ENCODE data around the gene ACTN1. TPM values are rescaled to one million over a fixed set of nuclear protein-coding genes. Genes with fewer than 3 reads are reported as not detected.

ACTN1 gene
- total RNA-seq, 1 experiment from 2014 or later, result 148 TPM

- CTCF ChIA-PET, result no interaction called here
- TF ChIP-seq EZH2 (IDR thresholded peaks at IDR 0.05; ENCODE audit: borderline replicate concordance, low read depth, low read length, poor library complexity, severe bottlenecking) (no peak), CTCF (conservative IDR thresholded peaks at IDR 0.05; ENCODE audit: low read depth, low read length) (no peak)
- H3K4me3 ChIP-seq (ENCODE audit: low read depth, low read length, poor library complexity, severe bottlenecking), result no peak overlapping the region
- intact Hi-C loops (cut with micrococcal nuclease; ENCODE audit: unreplicated experiment), result no loop called here
- no peaks in the 10 kb centered on the region for H3K27me3 ChIP-seq (replicated peaks; ENCODE audit: insufficient read depth, low read depth, low read length, poor library complexity)
- H3K36me3 ChIP-seq (ENCODE audit: insufficient read depth, low read length, poor library complexity, severe bottlenecking), result no peaks in the 10 kb centered on the region
- no peaks in the 10 kb centered on the region for H3K9me3 ChIP-seq (ENCODE audit: low read depth, low read length, poor library complexity, severe bottlenecking)
- POLR2A ChIA-PET (ENCODE audit: low non-redundant PET), result no interaction called here
- H3K27ac ChIP-seq (ENCODE audit: low read depth, low read length, poor library complexity, severe bottlenecking), result no peak overlapping the region
- no TSS peak for BruUV-seq (replicated peaks)
- no peak for DNase-seq (ENCODE audit: low spot score)
- H3K4me1 ChIP-seq (ENCODE audit: insufficient read depth, low read length, poor library complexity, severe bottlenecking), result peaks cover 9% of the 10 kb centered on the region
Observed at GRCh38 chr14:69017706-69018105, 38.6 kb upstream of the ACTN1 start.

- Histone ChIP-seq H3K4me1 (ENCODE audit: insufficient read depth, low read length, poor library complexity, severe bottlenecking) (peaks cover 11% of the 10 kb centered on the region), H3K36me3 (ENCODE audit: insufficient read depth, low read length, poor library complexity, severe bottlenecking) (no peaks in the 10 kb centered on the region), H3K9me3 (ENCODE audit: low read depth, low read length, poor library complexity, severe bottlenecking) (no peaks in the 10 kb centered on the region), H3K27ac (ENCODE audit: low read depth, low read length, poor library complexity, severe bottlenecking) (no peak overlapping the region), H3K4me3 (ENCODE audit: low read depth, low read length, poor library complexity, severe bottlenecking) (no peak overlapping the region), H3K27me3 (replicated peaks; ENCODE audit: insufficient read depth, low read depth, low read length, poor library complexity) (no peaks in the 10 kb centered on the region)
- intact Hi-C loops (cut with micrococcal nuclease; ENCODE audit: unreplicated experiment), result no loop called here
- TF ChIP-seq EZH2 (IDR thresholded peaks at IDR 0.05; ENCODE audit: borderline replicate concordance, low read depth, low read length, poor library complexity, severe bottlenecking) (no peak), CTCF (conservative IDR thresholded peaks at IDR 0.05; ENCODE audit: low read depth, low read length) (no peak)
- DNase-seq (ENCODE audit: low spot score), result no peak
- CTCF ChIA-PET, result no interaction called here
- BruUV-seq (replicated peaks), result no TSS peak
- POLR2A ChIA-PET (ENCODE audit: low non-redundant PET), result no interaction called here
Observed at GRCh38 chr14:69014829-69015259, 35.7 kb upstream of the ACTN1 start.

- CTCF ChIA-PET, result no interaction called here
- intact Hi-C loops (cut with micrococcal nuclease; ENCODE audit: unreplicated experiment), result no loop called here
- Histone ChIP-seq H3K27me3 (replicated peaks; ENCODE audit: insufficient read depth, low read depth, low read length, poor library complexity) (no peaks in the 10 kb centered on the region), H3K9me3 (ENCODE audit: low read depth, low read length, poor library complexity, severe bottlenecking) (no peaks in the 10 kb centered on the region), H3K36me3 (ENCODE audit: insufficient read depth, low read length, poor library complexity, severe bottlenecking) (no peaks in the 10 kb centered on the region), H3K27ac (ENCODE audit: low read depth, low read length, poor library complexity, severe bottlenecking) (no peak overlapping the region), H3K4me1 (ENCODE audit: insufficient read depth, low read length, poor library complexity, severe bottlenecking) (peaks cover 11% of the 10 kb centered on the region), H3K4me3 (ENCODE audit: low read depth, low read length, poor library complexity, severe bottlenecking) (no peak overlapping the region)
- DNase-seq (ENCODE audit: low spot score), result peak; percentile 32
- POLR2A ChIA-PET (ENCODE audit: low non-redundant PET), result no interaction called here
- TF ChIP-seq EZH2 (IDR thresholded peaks at IDR 0.05; ENCODE audit: borderline replicate concordance, low read depth, low read length, poor library complexity, severe bottlenecking) (no peak), CTCF (conservative IDR thresholded peaks at IDR 0.05; ENCODE audit: low read depth, low read length) (no peak)
- no TSS peak for BruUV-seq (replicated peaks)
Observed at GRCh38 chr14:69013943-69014782, 35.1 kb upstream of the ACTN1 start.
